Suprapubic skin (tissue), 3 donors: ENCODE results near the gene PSMA7.

ENCODE experiments used
- EP300 ChIP-seq: sonication (generic); formaldehyde crosslinking; IDR thresholded peaks from one replicate; pipeline ENCODE4 v1.6.1; 2017; ENCODE audit warnings: antibody characterized with exemption
- POLR2A ChIP-seq, 2 donors: fragments of 450-650 bp; IDR thresholded peaks; one replicate each; pipeline ENCODE4 v1.6.1; 2017; ENCODE audit warnings: antibody characterized with exemption in 2 of 2, mild to moderate bottlenecking in 2 of 2, moderate library complexity in 2 of 2
- TF ChIP-seq, protein P1 (sequence below), 2 donors: fragments of 200-600 bp in 1 of 2; fragments of 450-650 bp in 1 of 2; sonication (generic) in 1 of 2; IDR thresholded peaks; one replicate each; pipeline ENCODE4 v1.5.1; 2016 to 2019; ENCODE audit warnings: antibody characterized with exemption in 2 of 2, mild to moderate bottlenecking in 1 of 2, moderate library complexity in 1 of 2

- no peak for TF ChIP-seq EP300
- TF ChIP-seq, protein P1, sequence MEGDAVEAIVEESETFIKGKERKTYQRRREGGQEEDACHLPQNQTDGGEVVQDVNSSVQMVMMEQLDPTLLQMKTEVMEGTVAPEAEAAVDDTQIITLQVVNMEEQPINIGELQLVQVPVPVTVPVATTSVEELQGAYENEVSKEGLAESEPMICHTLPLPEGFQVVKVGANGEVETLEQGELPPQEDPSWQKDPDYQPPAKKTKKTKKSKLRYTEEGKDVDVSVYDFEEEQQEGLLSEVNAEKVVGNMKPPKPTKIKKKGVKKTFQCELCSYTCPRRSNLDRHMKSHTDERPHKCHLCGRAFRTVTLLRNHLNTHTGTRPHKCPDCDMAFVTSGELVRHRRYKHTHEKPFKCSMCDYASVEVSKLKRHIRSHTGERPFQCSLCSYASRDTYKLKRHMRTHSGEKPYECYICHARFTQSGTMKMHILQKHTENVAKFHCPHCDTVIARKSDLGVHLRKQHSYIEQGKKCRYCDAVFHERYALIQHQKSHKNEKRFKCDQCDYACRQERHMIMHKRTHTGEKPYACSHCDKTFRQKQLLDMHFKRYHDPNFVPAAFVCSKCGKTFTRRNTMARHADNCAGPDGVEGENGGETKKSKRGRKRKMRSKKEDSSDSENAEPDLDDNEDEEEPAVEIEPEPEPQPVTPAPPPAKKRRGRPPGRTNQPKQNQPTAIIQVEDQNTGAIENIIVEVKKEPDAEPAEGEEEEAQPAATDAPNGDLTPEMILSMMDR (IDR thresholded peaks at IDR 0.05): no peak
- no peak for TF ChIP-seq POLR2A (IDR thresholded peaks at IDR 0.05)
Observed at GRCh38 chr20:62168890-62169435, 25.8 kb upstream of the PSMA7 start.
